Measurements from ENCODE around the gene SOAT2. TPM values are rescaled to one million over a fixed set of nuclear protein-coding genes. Genes with fewer than 3 reads are reported as not detected.

SOAT2 gene, protein sequence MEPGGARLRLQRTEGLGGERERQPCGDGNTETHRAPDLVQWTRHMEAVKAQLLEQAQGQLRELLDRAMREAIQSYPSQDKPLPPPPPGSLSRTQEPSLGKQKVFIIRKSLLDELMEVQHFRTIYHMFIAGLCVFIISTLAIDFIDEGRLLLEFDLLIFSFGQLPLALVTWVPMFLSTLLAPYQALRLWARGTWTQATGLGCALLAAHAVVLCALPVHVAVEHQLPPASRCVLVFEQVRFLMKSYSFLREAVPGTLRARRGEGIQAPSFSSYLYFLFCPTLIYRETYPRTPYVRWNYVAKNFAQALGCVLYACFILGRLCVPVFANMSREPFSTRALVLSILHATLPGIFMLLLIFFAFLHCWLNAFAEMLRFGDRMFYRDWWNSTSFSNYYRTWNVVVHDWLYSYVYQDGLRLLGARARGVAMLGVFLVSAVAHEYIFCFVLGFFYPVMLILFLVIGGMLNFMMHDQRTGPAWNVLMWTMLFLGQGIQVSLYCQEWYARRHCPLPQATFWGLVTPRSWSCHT
- 0.49 TPM in 1 of 2 replicates, not detected in the other for total RNA-seq

GRCh38 chr12:53102883-53103807, at the start of gene SOAT2:
SOAT2 (plus strand) TSS chr12:53103486; CDS start chr12:53103578, 92 bp downstream.

DNA sequence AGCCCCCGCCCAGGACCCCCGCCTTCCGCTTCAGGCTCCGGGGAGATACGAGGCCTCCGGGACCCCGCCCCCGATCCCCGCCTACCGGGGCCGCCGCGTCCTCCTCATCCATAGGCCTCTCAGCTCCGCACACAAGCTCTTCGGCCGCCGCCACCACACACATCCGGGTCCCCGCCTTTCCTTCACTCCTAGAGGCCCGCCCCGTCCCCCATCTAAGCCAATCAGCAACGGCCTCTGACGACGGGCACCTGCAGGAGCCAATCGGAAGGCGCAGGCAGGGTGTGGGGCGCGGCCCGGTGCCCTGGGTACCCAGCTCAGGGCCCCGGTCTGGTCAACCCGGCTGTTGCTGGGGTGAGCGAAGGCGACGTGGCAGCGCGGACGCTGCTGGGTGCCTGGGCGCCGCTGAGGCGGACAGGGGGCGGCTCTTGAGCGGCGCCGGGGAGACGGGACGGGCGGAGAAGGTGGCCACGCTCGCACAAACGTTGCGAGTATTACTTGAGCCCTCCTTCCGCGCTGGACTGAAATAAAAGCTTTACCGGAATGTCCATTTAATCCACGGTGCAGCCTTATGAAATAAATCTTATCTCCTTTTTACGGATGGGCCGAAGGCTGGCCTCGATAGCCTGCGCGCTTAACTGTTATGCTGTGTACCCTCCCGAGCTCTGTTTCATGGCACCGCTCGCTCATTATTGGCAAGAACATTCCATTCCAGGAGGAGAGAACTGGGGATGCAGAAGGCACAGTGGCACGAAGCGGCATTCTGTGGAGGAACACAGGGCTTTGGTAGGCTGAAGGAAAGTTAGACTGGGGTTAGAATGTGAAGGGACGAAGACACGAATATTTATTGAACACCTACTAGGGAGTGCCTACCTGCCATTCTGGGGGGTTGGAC, 23.8 kb upstream of the SOAT2 start, which contains the start of gene SPRYD3:
TSS of gene SPRYD3 (minus strand) at position 165 of the 892 bp plus-strand sequence. CDS start at position 108, 57 bp downstream.

DNA sequence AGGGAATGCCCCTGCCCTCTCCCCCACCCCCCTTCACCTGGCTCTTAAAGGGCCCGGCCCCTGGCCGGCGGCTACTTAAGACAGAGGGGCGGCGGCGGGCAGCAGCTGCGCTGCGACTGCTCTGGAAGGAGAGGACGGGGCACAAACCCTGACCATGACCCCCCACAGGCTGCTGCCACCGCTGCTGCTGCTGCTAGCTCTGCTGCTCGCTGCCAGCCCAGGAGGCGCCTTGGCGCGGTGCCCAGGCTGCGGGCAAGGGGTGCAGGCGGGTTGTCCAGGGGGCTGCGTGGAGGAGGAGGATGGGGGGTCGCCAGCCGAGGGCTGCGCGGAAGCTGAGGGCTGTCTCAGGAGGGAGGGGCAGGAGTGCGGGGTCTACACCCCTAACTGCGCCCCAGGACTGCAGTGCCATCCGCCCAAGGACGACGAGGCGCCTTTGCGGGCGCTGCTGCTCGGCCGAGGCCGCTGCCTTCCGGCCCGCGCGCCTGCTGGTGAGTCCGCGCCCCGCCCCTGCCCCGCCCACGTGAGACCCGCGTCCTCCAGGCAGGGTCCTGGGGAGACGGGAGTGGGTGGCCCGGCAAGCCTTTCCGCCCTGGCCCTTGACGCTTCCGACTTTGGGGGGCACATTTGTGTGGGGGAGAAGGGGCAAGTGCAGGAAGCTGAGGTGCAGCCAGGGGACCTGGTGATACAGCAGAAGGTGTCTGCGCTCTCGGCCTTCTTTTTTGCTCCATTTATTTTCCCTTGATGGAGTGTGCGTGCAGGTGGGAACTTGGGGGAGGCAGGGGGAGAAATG, 5.5 kb upstream of the SOAT2 start, which contains the start of gene IGFBP6:
TSS of gene IGFBP6 (plus strand) at position 104 of the 790 bp plus-strand sequence. CDS start at position 155, 51 bp downstream.

Small RNA genes lying within 50 kb of the gene (small RNA-seq; reads per million reads assigned to genes)
- gene HIGD1AP1: not detected
- not detected for gene MIR6757
- not detected for gene RNU6-333P

Other genes with a start within 250 kb of the SOAT2 start
- gene KRT8, start 198.4 kb upstream of the SOAT2 start, total RNA-seq: 0.61 and 0.65 TPM in 2 replicates
- gene KRT18, start 154.4 kb upstream of the SOAT2 start, total RNA-seq: 0.81 and 1.7 TPM in 2 replicates
- gene EIF4B, start 97.0 kb upstream of the SOAT2 start, total RNA-seq: 859 and 1,048 TPM in 2 replicates
- gene TNS2, start 53.4 kb upstream of the SOAT2 start, total RNA-seq: 77.1 and 80.6 TPM in 2 replicates
- gene SPRYD3, start 24.1 kb upstream of the SOAT2 start, total RNA-seq: 31.8 and 32.9 TPM in 2 replicates
- 162 and 237 TPM in 2 replicates for gene IGFBP6, start 5.8 kb upstream of the SOAT2 start, total RNA-seq
- gene ZNF740, start 77.2 kb downstream of the SOAT2 start, total RNA-seq: 14.2 and 17.5 TPM in 2 replicates
- gene CSAD, start 77.4 kb downstream of the SOAT2 start, total RNA-seq: 13.2 and 14.1 TPM in 2 replicates
- gene ITGB7, start 103.8 kb downstream of the SOAT2 start, total RNA-seq: 1.3 and 1.8 TPM in 2 replicates
- 76.4 and 105 TPM in 2 replicates for gene RARG, start 128.7 kb downstream of the SOAT2 start, total RNA-seq
- gene ESPL1, start 164.8 kb downstream of the SOAT2 start, total RNA-seq: 1.6 and 1.8 TPM in 2 replicates
- 233 and 253 TPM in 2 replicates for gene PFDN5, start 192.1 kb downstream of the SOAT2 start, total RNA-seq
- gene MYG1, start 196.2 kb downstream of the SOAT2 start, total RNA-seq: 38.8 and 39.8 TPM in 2 replicates
- 32.1 and 33.5 TPM in 2 replicates for gene AAAS, start 218.1 kb downstream of the SOAT2 start, total RNA-seq
- not detected in 2 replicates for gene SP7, start 232.9 kb downstream of the SOAT2 start, total RNA-seq

Measured in hair follicle dermal papilla cell (primary cell).